ENCODE results near the gene FEM1B.

FEM1B gene

DNA sequence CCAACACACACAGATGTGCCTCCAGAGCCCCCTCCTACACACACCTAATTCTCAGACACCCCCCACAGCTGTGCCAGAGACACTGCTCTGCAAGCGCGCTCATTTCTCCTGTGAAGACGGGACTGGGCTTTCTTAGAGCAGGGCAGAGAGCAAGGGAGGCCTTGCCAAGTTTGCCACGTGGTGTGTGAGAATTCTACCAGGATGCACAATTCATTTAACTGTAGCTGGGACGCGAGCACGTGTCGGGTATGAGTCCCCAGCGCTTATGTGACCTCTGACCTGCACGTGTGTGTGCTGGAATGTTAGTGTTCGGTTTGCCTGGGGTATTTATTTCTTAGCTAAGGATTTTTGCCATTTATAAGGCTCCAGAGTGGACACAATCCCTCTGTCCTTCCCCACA, 37.0 kb downstream of the FEM1B start:
- ChIA-PET CTCF (interaction anchor here (0.7 to 2.7 kb wide), 2 partner anchors 8 to 413 kb away, joined by 3 to 19 read pairs; no protein-coding TSS in a partner anchor), POLR2A (no interaction called here)
- TF ChIP-seq ZSCAN16 (tag by site-specific recombination; IDR thresholded peaks at IDR 0.05), result no peak
- no peak for TF ChIP-seq ZNF785 (tag by site-specific recombination; IDR thresholded peaks at IDR 0.05)
- no peak for TF ChIP-seq ZNF529 (tag by site-specific recombination; IDR thresholded peaks at IDR 0.05; ENCODE audit: insufficient replicate concordance)
- TF ChIP-seq ZNF146 (tag by site-specific recombination; IDR thresholded peaks at IDR 0.05), result no peak
- no peak for TF ChIP-seq ZFHX2 (tag by site-specific recombination; conservative IDR thresholded peaks at IDR 0.05)
- TF ChIP-seq ZNF791 (tag by site-specific recombination; IDR thresholded peaks at IDR 0.05), result no peak
- no peak for TF ChIP-seq PATZ1 (tag by site-specific recombination; IDR thresholded peaks at IDR 0.05)

DNA sequence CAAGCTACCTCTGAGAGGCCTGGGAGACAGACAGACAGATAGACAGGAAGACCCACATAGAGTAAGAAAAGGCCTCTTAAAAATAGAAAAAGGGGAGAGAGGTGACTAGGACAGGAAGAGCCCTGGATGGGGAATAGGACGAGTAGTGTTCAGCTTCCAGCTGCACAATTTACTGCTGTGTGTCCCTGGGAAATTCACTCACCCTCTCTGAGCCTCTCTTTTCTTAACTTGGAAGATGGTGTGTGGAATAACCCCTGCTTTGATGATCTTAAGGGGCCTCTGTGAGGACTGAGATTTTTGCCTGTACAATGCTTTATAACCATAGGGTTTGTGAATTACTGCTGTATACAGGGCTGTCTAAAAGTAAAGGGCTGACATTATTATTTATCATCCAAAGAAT, 37.5 kb downstream of the FEM1B start:
- Histone ChIP-seq H3K4me3 (ENCODE audit: low read depth, low read length) (no peak overlapping the region), H3K9me3 (ENCODE audit: control insufficient read depth, insufficient read depth, low read depth, low read length) (no peaks in the 10 kb centered on the region), H3K4me1 (ENCODE audit: control insufficient read depth, insufficient read depth, low read length) (no peaks in the 10 kb centered on the region), H3K36me3 (ENCODE audit: control insufficient read depth in 2 of 2, insufficient read depth in 1 of 2, low read length in 2 of 2) (no peaks in the 10 kb centered on the region), H3K27ac (ENCODE audit: extremely low read depth, low read depth, low read length) (no peak overlapping the region)
- TF ChIP-seq ZNF391 (tag by site-specific recombination; IDR thresholded peaks at IDR 0.05; ENCODE audit: borderline replicate concordance, low read depth) (no peak), ZNF768 (tag by site-specific recombination; IDR thresholded peaks at IDR 0.05) (peak; percentile 84; the same call in 1 of the 2 replicates)
- POLR2A ChIA-PET, result no interaction called here
- CTCF ChIA-PET, result interaction anchor here (0.7 to 2.7 kb wide), 3 partner anchors 8 to 412 kb away, joined by 3 to 19 read pairs (median 3); no protein-coding TSS in a partner anchor

More for the DNA sequence above, 37.0 kb downstream of the FEM1B start:
- Histone ChIP-seq H3K4me1 (ENCODE audit: control insufficient read depth, insufficient read depth, low read length) (no peaks in the 10 kb centered on the region), H3K36me3 (ENCODE audit: control insufficient read depth in 2 of 2, insufficient read depth in 1 of 2, low read length in 2 of 2) (no peaks in the 10 kb centered on the region), H3K4me3 (ENCODE audit: low read depth, low read length) (no peak overlapping the region), H3K9me3 (ENCODE audit: control insufficient read depth, insufficient read depth, low read depth, low read length) (no peaks in the 10 kb centered on the region), H3K27ac (ENCODE audit: extremely low read depth, low read depth, low read length) (no peak overlapping the region)

DNA sequence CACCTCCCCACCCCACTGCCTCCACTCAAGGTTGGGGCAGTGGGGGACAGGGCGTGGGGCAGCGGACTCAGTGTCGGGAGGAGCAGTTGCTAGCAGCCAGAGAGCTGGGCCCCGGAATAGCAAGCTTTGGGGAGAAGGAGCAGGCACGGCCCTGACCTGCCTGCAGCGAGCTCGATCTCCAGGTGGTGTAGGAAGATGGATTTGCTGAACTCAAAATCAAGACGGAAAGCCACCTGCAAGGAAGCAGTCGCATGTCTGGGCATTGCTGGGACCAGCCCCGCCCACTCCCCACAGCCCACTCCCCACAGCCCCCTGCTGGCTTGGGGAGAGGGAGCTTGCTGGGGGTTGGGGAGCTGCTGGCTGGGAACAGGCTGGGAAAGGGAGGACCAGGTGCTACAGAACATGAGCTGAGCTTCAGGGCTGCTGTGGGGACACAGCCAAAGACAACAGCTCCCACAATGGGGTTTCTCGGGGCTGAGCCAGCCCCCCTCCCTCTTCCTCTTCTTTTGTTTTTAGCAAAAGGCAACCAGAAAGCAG, 38.0 kb downstream of the FEM1B start:
- Histone ChIP-seq H3K4me1 (ENCODE audit: control insufficient read depth, insufficient read depth, low read length) (no peaks in the 10 kb centered on the region), H3K9me3 (ENCODE audit: control insufficient read depth, insufficient read depth, low read depth, low read length) (no peaks in the 10 kb centered on the region), H3K27ac (ENCODE audit: extremely low read depth, low read depth, low read length) (no peak overlapping the region), H3K36me3 (ENCODE audit: control insufficient read depth in 2 of 2, insufficient read depth in 1 of 2, low read length in 2 of 2) (no peaks in the 10 kb centered on the region), H3K4me3 (ENCODE audit: low read depth, low read length) (no peak overlapping the region)
- CTCF ChIA-PET, result interaction anchor here (0.6 to 2.7 kb wide), 6 partner anchors 9 to 578 kb away, joined by 3 to 19 read pairs (median 4); no protein-coding TSS in a partner anchor
- POLR2A ChIA-PET, result interaction anchor here (1.5 kb wide), 1 partner anchor 38 kb away, joined by 4 read pairs; the partner anchor contains the start of gene FEM1B
- no peak for TF ChIP-seq ZNF416 (tag by site-specific recombination; IDR thresholded peaks at IDR 0.05)
- TF ChIP-seq ZNF223 (tag by site-specific recombination; IDR thresholded peaks at IDR 0.05), result no peak
- no peak for TF ChIP-seq ZNF530 (tag by site-specific recombination; IDR thresholded peaks at IDR 0.05; ENCODE audit: low read depth)
- TF ChIP-seq ZNF791 (tag by site-specific recombination; IDR thresholded peaks at IDR 0.05), result no peak
- TF ChIP-seq EGR2 (tag by site-specific recombination; IDR thresholded peaks at IDR 0.05; ENCODE audit: low read depth), result peak; percentile 21; the same call in 1 of the 2 replicates
- no peak for TF ChIP-seq ZNF202 (tag by site-specific recombination; IDR thresholded peaks at IDR 0.05; ENCODE audit: borderline replicate concordance)
- TF ChIP-seq ZNF600 (tag by site-specific recombination; IDR thresholded peaks at IDR 0.05), result no peak
- peak; percentile 54; the same call in 1 of the 2 replicates for TF ChIP-seq ZFHX2 (tag by site-specific recombination; conservative IDR thresholded peaks at IDR 0.05)
- TF ChIP-seq ZNF433 (tag by site-specific recombination; IDR thresholded peaks at IDR 0.05; ENCODE audit: low read depth), result no peak
- TF ChIP-seq ZNF664 (tag by site-specific recombination; IDR thresholded peaks at IDR 0.05), result no peak
- no peak for TF ChIP-seq ZSCAN30 (tag by site-specific recombination; IDR thresholded peaks at IDR 0.05)
- no peak for TF ChIP-seq ZNF777 (tag by site-specific recombination; IDR thresholded peaks at IDR 0.05; ENCODE audit: borderline replicate concordance)
- TF ChIP-seq SETDB1 (IDR thresholded peaks at IDR 0.05; ENCODE audit: insufficient read length, low read length), result no peak
- TF ChIP-seq ZNF132 (tag by site-specific recombination; IDR thresholded peaks at IDR 0.05; ENCODE audit: borderline replicate concordance), result no peak
- TF ChIP-seq, protein P1, sequence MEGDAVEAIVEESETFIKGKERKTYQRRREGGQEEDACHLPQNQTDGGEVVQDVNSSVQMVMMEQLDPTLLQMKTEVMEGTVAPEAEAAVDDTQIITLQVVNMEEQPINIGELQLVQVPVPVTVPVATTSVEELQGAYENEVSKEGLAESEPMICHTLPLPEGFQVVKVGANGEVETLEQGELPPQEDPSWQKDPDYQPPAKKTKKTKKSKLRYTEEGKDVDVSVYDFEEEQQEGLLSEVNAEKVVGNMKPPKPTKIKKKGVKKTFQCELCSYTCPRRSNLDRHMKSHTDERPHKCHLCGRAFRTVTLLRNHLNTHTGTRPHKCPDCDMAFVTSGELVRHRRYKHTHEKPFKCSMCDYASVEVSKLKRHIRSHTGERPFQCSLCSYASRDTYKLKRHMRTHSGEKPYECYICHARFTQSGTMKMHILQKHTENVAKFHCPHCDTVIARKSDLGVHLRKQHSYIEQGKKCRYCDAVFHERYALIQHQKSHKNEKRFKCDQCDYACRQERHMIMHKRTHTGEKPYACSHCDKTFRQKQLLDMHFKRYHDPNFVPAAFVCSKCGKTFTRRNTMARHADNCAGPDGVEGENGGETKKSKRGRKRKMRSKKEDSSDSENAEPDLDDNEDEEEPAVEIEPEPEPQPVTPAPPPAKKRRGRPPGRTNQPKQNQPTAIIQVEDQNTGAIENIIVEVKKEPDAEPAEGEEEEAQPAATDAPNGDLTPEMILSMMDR (tag by site-specific recombination; IDR thresholded peaks at IDR 0.05), result 0 out of 2 replicates have a peak, but pooled peaks have one; percentile 9
- no peak for TF ChIP-seq ZBTB8A (tag by site-specific recombination; IDR thresholded peaks at IDR 0.05)
- TF ChIP-seq SP2 (tag by site-specific recombination; IDR thresholded peaks at IDR 0.05), result no peak
